Neural crest cell (in vitro differentiated cells): ENCODE data around the gene ASTN2. TPM values are rescaled to one million over a fixed set of nuclear protein-coding genes. Genes with fewer than 3 reads are reported as not detected.

ENCODE experiments used
- DNase-seq: peaks from one replicate; pipeline ENCODE4 v3.0.0; 2021; ENCODE audit warnings: low read depth, mixed read lengths, low spot score
- H3K27ac Mint-ChIP-seq: one replicate; pipeline ENCODE4 v1.8.0; 2021; ENCODE audit warnings: mild to moderate bottlenecking, mixed read lengths; ENCODE audit not compliant: unreplicated experiment
- H3K27me3 Mint-ChIP-seq: 2 replicates; pipeline ENCODE4 v1.8.0; 2021; ENCODE audit warnings: low read depth, mild to moderate bottlenecking, mixed read lengths
- H3K36me3 Mint-ChIP-seq: 2 replicates; pipeline ENCODE4 v1.8.0; 2021; ENCODE audit warnings: low read depth, mild to moderate bottlenecking, mixed read lengths
- H3K4me1 Mint-ChIP-seq: 2 replicates; pipeline ENCODE4 v1.8.0; 2021; ENCODE audit warnings: mixed read lengths
- H3K4me3 Mint-ChIP-seq: one replicate; pipeline ENCODE4 v1.8.0; 2021; ENCODE audit warnings: mild to moderate bottlenecking, mixed read lengths
- H3K9me3 Mint-ChIP-seq: 2 replicates; pipeline ENCODE4 v1.8.0; 2021; ENCODE audit warnings: mixed read lengths
- total RNA-seq: library from RNA; stranded (reverse); gene quantifications from 2 replicates; pipeline ENCODE4 v1.2.1, GENCODE V29; 2021
- TF ChIP-seq, protein P1 (sequence below): fragments of 200-600 bp; sonication (generic); conservative IDR thresholded peaks from 2 replicates; pipeline ENCODE4 v1.5.0; 2021; ENCODE audit warnings: antibody characterized with exemption, mild to moderate bottlenecking

The ASTN2 gene
- total RNA-seq, 1 donor from 2014 or later: 7.3 TPM

GRCh38 chr9:116721411-116721810, 693.4 kb downstream of the ASTN2 start:
- Mint-ChIP-seq H3K9me3 (no peaks in the 10 kb centered on the region), H3K27ac (no peak overlapping the region), H3K36me3 (peaks cover 2% of the 10 kb centered on the region), H3K27me3 (no peaks in the 10 kb centered on the region), H3K4me3 (no peak overlapping the region), H3K4me1 (peaks cover 19% of the 10 kb centered on the region)
- TF ChIP-seq, protein P1, sequence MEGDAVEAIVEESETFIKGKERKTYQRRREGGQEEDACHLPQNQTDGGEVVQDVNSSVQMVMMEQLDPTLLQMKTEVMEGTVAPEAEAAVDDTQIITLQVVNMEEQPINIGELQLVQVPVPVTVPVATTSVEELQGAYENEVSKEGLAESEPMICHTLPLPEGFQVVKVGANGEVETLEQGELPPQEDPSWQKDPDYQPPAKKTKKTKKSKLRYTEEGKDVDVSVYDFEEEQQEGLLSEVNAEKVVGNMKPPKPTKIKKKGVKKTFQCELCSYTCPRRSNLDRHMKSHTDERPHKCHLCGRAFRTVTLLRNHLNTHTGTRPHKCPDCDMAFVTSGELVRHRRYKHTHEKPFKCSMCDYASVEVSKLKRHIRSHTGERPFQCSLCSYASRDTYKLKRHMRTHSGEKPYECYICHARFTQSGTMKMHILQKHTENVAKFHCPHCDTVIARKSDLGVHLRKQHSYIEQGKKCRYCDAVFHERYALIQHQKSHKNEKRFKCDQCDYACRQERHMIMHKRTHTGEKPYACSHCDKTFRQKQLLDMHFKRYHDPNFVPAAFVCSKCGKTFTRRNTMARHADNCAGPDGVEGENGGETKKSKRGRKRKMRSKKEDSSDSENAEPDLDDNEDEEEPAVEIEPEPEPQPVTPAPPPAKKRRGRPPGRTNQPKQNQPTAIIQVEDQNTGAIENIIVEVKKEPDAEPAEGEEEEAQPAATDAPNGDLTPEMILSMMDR: no peak
- no peak for DNase-seq

DNA sequence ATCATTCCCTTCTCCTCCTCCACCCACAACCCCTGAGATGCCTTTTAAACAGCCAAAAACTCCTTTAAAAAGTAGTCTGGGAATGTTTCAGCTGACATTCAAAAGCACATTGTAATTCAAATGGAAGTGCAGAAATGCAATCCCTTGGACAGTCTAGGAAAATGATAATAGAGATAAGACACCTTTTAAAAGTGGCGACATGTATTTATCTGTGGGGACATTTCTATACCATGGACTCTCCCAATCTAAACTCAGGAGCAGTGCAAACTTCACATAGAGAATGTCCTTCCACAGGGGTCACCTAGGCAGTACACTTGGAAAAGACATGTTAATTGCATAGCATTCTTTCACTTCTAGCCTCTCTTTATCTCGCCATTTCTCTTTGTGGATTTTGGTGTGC, 694.7 kb downstream of the ASTN2 start:
- TF ChIP-seq, protein P1: no peak
- peaks cover 2% of the 10 kb centered on the region for H3K36me3 Mint-ChIP-seq
- H3K4me3 Mint-ChIP-seq: no peak overlapping the region
- no peaks in the 10 kb centered on the region for H3K27me3 Mint-ChIP-seq
- no peaks in the 10 kb centered on the region for H3K9me3 Mint-ChIP-seq
- peaks cover 16% of the 10 kb centered on the region for H3K4me1 Mint-ChIP-seq
- DNase-seq: no peak
- no peak overlapping the region for H3K27ac Mint-ChIP-seq

- Mint-ChIP-seq H3K36me3 (peaks cover 2% of the 10 kb centered on the region), H3K4me1 (peaks cover 19% of the 10 kb centered on the region), H3K9me3 (no peaks in the 10 kb centered on the region), H3K4me3 (no peak overlapping the region), H3K27ac (no peak overlapping the region), H3K27me3 (no peaks in the 10 kb centered on the region)
- TF ChIP-seq, protein P1: no peak
- DNase-seq: no peak
These were observed 696.7 kb downstream of the ASTN2 start for GRCh38 chr9:116718111-116718510.

- no peak overlapping the region for H3K27ac Mint-ChIP-seq
- TF ChIP-seq, protein P1: no peak
- H3K36me3 Mint-ChIP-seq: peaks cover 2% of the 10 kb centered on the region
- no peaks in the 10 kb centered on the region for H3K27me3 Mint-ChIP-seq
- no peak overlapping the region for H3K4me3 Mint-ChIP-seq
- H3K9me3 Mint-ChIP-seq: no peaks in the 10 kb centered on the region
- H3K4me1 Mint-ChIP-seq: peaks cover 19% of the 10 kb centered on the region
- DNase-seq: no peak
These were observed 697.7 kb downstream of the ASTN2 start for GRCh38 chr9:116717150-116717549.

- Mint-ChIP-seq H3K9me3 (no peaks in the 10 kb centered on the region), H3K27me3 (no peaks in the 10 kb centered on the region), H3K4me1 (peaks cover 19% of the 10 kb centered on the region), H3K4me3 (no peak overlapping the region), H3K27ac (no peak overlapping the region), H3K36me3 (peaks cover 2% of the 10 kb centered on the region)
- DNase-seq: no peak
- TF ChIP-seq, protein P1: no peak
These were observed 698.4 kb downstream of the ASTN2 start for GRCh38 chr9:116716438-116716837.

GRCh38 chr9:116715751-116716150, 699.1 kb downstream of the ASTN2 start:
- no peak overlapping the region for H3K4me3 Mint-ChIP-seq
- no peaks in the 10 kb centered on the region for H3K27me3 Mint-ChIP-seq
- no peak overlapping the region for H3K27ac Mint-ChIP-seq
- H3K36me3 Mint-ChIP-seq: peaks cover 2% of the 10 kb centered on the region
- TF ChIP-seq, protein P1: no peak
- no peaks in the 10 kb centered on the region for H3K9me3 Mint-ChIP-seq
- peaks cover 19% of the 10 kb centered on the region for H3K4me1 Mint-ChIP-seq
- DNase-seq: no peak
